UCSD-AML1 (cell line): Measurements from ENCODE around the gene EZH2.

Experiments used
- DNase-seq: peaks from one replicate; lab custom pipeline; 2025; ENCODE audit not compliant: unreplicated experiment; lab: John Stamatoyannopoulos, UW

EZH2 gene

DNA sequence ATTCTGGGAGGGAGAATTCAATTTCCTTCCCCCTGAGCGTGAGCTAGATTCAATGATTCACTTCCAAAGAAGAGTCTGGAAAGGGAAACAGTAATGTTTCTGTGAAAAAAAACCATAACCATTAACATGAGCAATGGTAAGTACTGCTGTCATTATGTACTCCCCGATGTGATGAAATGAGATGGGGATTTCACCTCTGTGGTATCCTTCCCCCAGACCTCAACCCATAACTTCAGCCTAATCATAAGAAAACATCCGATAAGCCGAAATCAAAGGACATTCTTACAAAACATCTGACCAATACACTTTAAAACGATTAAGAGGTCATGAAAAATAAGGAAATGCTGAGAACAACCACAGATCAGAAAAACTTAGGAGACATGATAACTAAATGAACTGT, 27.2 kb downstream of the EZH2 start:
- DNase-seq, result no peak

DNA sequence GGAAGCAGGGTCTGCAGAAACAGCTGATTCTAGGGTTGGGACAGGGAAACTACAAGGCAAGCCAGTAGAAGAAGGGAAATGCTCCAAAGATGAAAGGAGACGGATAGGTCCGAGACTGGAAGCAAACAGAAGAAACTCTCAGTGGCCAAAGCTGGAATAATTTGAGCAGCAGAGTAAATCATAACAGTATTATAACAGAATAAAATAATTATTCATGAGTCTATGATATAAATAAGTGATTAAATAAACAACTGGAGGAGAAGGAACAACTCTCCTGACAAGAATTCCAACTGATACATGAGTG, 27.6 kb downstream of the EZH2 start:
- no peak for DNase-seq

DNA sequence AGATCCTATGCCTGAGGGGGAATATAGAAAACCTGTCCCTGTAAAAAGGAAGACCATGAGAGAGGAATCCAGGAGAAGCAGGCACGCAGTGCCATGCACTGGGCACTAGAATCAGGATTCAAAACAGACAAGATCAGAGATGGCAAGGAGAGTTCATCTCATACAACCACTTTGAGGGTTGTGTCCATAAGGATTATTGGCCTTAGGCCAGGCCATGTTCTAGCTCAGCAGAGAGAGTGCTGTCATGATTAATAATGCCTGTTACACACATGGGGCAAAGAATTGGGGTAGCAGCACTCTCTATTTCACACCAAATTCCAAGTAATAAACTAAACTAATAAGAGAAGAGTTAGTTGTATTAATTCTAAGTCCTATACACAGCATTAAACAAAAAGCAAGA, 29.1 kb downstream of the EZH2 start:
- DNase-seq, result no peak

DNA sequence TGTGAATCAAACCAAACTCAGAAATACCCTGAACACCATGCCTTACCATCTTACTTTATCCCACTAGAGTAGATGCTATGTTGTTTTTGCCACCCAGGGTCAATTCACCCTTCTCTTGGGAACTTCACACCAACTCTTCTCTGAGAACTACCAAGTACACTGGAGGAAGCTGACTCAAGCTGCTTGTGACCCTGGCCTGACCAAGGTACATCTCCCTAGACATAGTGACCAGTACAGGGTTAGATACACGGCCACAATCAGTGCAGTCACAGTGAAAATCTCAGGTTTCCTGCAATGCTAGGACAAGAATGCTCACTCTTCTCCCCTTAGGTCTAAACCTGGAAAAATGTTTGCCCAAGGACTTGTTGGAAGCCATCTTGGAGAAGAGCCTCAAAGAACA, 31.8 kb downstream of the EZH2 start:
- DNase-seq, result no peak

DNA sequence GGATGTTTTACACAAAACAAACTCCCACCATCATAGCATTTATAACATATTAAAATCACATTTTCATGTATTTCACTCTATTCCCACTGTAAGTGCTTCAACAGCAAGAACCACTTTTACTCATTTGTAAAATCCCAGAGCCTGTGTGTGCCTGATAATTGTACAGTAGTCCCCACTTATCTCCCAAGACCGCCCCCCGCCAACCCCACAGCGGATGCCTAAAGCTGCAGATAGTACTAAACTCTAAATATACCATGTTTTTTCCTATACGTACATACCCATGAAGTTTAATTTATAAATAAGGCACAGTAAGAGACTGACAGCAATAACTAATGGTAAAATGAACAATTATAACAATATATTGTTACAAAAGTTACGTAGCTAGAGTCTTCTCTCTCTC, 33.5 kb downstream of the EZH2 start:
- DNase-seq, result no peak

DNA sequence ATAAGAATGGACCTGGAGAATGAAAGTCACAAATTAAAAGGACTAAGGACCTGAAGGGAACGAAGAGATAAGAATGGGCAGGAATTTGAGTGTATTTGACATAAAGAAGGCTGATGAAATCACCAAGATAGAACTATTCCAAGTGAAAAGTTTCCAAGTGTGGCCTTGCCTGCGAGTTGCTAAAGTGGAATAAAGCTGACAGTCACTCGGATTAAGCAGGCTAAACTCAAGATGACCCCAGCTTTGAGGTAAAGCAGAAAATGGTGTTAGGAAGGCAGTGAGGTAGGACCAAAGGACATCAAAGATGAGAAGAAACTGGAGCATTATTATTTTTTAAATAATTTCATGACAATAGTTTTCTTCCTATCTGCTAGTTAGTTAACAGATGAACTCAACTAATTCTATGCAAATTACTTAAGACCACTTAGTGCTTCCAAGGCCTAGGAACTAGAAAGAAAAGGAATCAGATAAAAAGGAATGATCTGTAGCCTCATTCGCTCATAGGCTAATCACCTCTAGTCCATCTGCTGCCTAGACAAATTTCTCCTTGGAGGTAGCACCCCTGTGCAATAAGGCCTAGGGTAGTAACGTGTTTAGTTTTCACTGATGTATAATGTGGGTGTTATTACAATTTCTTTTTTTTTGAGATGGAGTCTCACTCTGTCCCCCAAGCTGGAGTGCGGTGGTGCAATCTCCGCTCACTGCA, 34.5 kb downstream of the EZH2 start:
- no peak for DNase-seq

DNA sequence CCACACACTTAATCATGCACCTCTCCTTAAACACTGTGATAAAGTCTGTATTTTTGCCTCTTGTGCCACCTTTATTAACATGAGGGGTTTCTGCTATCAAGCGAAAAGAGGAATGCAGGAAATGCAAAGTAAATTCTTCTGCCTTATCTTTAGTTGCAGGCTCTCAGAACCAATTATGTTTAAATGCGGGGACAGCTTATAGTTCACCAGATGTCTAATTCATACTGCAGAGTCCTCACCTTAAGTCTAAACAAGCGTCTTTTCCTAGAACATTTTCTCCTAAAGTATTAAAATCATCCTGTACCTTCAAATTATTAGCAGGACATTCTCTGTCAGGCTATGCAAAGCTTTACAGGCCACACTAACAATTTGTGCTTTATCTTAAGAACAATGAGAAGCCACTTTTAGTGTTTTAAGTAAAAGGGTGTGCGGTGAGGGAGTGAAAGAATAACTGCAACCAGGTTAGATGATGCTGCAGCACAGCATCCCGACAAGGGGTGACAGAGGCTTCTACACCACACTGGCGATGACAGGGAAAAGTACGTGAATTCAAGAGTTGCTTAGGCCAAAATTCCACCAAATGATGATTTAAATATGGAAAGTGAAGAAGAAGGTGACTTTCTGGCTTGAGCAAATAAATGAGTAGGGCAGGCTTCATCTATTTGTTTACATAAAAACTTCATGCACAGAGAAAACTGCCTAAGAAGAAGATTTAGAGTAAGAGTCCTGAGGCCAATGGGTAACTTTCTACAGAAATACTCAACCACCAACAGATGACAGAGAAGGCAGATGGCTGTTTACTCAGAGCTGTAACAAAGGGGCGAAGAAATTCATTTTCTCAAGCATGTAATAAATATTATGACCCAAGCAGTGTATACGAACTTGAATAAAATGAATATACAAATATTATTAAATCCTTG, 36.0 kb downstream of the EZH2 start:
- no peak for DNase-seq

DNA sequence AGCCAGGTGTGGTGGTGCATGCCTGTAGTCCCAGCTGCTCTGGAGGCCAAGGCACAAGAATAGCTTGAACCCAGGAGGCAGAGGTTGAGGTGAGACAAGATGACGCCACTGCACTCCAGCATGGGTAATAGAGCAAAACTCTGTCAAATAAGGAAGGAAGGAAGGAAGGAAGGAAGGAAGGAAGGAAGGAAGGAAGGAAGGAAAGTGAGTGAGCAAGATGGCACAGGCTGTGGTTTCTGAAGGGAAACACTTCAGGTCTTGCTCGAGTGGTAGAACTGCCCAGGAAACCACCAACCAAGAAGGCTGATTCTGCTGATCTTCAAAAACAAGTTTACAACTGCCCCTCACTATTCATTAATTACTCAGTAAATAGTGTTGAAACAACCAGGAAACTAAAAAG, 45.2 kb downstream of the EZH2 start:
- no peak for DNase-seq

DNA sequence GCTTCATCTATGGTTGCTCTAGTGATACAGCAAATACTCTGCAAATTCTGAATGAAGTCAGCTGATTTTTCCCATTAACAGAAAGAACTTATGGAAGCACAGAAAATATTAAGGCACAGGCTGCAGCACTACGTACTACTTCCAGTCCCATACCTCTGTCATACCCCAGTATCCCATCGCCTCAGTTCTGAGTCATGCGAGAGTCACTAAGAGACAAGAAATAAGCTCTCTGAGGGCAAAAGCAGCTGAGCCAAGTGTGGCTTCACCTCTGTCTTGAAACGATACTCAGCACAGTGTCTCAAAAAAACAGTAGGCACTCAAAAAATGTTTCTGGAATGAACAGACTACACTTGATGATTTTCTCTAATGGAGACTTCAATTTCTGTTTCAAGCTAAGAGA, 48.2 kb downstream of the EZH2 start:
- no peak for DNase-seq

DNA sequence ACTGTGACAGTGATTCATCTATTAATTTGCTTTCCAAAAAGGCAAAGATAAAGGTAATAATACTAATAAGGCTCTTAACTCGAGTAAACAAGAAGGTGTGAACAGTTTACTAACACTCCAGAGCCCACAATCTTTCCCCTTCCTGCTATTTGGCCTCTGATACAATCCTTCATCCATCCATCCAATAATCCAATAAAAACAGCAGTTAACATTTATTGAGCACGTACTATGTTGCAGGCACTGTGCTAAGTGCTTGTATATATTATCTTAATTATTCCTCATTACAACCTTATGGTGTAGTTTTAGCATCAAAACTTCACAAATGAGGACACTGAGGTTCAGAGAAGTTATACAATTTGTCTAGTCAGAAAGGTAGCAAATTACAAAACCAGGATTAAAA, 49.5 kb downstream of the EZH2 start:
- DNase-seq, result no peak

DNA sequence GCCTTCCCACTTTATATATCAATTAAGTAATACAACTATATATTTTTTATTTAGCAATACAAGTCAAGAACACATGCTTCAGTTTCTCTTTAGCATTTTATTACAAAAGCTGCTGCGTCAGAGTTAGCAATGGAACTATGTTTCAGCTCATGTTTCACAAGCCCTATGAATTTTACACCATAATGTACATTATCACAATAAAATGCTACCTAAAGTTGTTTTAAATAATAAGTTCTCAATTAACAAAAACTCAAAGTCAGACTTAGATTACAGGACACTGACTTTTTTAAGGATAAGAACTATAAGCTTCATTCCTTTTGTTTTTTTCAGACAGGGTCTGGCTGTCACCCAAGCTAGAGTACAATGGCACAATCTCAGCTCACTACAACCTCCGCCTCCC, 52.3 kb downstream of the EZH2 start:
- DNase-seq, result no peak

DNA sequence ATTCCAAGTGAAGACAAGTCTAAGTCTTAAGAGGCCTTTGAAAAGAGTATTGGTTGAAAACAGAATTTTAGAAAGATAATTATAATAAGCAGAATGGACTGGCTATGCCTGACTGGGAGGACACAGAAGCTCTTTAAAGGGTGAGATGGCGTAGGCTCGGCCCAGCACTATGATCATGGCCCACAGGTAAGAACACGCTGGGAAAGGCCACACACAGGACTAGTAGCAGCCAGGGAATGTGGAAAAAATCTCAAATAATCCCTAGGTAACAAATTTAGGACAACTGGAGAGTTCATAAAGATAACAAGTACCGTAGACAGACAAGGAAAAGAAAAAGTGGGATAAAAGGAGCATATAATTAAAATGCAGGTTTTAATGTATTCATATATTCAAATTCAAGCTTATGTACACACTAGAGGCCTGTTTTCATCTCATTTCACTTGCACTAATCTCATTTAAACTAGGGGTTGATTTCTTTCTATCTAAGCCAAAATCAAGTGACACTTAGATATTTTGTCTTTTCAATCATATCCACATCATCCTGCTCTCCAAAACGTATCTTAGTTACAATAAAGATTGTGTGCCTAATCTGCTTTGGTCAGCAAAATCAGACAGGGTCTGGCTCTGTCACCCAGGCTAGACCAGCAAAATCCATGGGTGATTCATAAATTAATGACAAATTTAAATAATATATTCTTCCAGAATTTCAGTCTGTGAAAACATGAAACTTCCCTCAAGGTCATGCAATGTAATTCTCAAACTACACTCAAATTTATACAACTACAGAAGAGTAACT, 53.0 kb downstream of the EZH2 start:
- DNase-seq, result no peak

DNA sequence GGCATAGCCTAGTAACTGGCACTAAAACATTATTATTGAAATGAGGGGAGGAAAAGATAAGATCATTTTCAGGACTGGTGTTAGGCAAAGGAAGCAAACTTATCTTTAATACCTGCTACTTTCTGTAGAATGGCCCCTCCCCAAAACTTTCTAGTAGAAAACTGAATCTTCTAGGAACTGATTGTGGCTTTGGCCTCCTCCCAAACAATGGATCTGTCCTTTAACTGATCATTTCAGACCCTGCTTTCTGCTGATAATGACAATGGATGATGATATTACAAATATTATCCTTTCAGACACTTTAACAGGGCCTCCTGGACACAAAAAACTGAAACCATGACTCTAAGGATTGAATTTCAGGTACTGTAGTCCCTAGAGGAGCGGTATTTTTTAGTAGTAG, 55.1 kb downstream of the EZH2 start:
- no peak for DNase-seq

DNA sequence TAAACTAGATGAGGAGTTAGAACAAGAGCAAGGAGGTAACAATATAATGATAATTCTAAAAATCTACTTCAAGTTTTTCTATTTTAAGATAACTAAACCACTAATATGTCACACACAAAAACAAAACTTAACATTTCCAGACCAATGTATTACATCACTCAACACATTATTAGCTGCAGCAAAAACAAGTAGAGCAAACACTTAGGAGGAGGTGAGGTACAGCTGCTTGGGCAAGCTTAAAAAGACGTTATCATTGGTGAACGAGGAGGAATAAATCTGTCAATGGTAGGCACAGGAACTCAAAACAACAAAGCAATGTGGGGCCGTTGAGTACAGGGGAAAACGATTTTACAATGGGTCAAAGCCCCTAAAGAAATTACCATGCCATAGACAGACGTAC, 58.8 kb downstream of the EZH2 start:
- DNase-seq, result no peak

DNA sequence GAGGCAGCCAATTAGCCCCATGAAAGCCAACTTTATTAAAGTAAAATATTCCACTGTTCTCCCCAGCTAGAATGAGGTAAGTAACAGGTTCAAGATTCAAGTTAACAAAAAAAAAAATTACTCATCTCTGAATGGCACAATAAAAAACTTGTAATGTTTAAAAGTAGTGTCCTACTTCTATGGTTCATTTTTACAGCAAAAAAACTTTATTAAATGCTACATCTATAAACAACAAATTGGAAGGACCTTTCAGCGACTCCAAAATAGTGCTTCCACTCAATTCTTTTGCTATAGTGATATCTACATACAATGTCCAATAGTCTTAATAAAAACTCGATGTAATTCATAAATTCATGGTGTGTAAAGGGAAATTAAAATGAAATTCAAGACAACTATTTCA, 59.2 kb downstream of the EZH2 start:
- DNase-seq, result no peak

DNA sequence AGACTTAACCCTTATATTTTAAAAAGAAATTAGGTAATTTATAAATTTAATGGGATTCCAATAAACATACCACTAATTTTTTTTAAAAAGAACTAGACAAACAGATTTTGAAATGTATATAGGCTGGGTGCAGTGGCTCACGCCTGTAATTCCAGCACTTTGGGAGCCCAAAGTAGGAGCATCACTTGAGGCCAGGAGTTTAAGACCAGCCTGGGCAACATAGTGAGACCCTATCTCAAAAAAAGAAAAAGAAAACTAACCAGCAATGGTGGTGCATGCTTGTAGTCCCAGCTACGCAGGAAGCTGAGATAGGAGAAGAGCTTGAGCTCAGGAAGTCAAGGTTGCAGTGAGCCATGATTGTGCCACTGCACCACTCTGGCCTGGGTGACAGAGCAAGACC, 62.7 kb downstream of the EZH2 start:
- DNase-seq, result no peak

DNA sequence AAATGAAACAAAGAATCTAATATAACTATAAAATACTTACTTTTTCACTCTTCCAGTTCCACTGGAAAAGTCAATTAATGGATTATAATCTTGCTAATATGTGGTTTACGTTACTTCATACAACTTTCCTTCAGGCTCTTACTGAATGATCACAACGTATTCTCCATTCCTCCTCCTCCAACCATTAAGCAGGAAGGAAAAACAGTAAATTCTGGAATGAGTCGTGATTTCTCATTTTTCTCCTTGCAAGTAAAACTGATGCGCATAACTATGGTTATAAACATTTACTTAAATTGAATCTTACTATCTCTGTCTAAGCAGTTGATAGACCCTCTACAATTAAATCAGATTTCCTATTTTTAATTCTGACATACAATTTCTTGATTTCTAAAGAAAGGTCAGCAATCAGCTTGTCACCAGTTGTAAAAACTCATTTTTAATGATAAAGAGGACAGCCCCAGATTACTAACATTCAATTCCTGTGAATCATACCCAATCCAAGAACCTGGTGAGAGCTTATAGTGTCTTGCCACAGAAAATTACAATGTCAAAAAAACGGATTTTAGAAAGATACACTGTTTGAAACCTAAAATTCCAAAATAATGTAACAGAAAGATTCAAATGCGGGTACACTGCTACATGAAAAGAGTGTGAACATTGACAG, 64.3 kb downstream of the EZH2 start:
- DNase-seq, result no peak

DNA sequence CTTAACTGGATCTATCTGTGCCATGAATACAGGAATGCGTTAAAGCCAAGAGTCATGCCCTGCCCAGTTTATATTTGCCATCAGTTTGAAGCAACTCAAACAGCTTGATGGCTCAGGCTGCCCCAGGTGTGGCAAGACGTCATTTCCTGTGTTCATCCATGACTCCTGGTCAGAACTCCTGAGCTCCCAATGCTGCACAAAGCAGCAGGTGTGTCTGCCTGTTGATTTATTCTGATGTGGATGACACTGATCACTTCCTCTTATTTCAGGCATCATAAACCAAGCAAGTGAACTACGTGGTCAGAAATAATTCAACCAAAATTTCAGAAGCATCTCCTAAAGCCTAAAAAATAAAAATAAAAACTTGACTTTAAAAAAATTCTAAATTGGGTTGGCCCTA, 68.5 kb downstream of the EZH2 start:
- DNase-seq, result no peak

DNA sequence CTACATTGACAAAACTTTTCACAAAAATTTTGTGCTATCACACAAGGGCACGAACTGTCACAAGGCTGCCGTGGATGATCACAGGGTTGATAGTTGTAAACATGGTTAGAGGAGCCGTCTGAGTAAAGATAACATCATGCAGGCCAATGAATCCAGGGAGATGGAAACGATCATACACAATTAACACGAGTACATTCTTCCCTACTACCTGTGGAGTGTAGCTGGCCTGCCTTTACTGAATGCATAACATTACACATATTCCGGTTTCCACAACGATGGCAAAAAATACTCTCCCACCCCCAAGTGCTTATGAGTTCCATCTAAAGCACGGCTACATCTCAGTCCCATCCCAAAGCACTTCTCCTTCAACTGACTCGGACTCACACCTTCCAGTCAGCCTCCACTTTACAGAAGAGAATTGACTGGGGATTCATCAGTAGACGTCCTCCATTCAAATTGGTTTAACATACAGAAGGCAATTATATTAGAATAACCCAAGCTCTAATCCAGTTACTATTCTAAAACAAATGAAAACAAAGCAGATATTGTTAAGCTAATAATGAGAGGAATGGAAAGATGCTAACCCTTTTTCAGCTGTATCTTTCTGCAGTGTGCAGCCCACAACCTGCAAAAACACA, 69.0 kb downstream of the EZH2 start:
- DNase-seq, result no peak

DNA sequence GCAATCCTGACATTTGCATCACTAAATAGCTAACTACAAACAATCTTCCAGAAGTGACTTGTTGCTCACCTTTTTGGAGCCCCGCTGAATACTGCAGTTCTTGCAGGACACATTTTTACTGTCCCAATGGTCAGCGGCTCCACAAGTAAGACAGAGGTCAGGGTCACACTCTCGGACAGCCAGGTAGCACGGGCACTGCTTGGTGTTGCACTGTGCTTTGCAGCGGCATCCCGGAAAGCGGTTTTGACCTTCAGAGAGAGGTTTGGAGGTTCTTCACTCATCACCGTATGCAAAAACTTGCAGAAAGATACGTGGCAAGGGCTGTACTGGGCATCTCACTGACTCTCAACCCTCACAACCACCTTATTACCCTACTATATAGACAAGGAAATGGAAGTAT, 70.2 kb downstream of the EZH2 start:
- no peak for DNase-seq

DNA sequence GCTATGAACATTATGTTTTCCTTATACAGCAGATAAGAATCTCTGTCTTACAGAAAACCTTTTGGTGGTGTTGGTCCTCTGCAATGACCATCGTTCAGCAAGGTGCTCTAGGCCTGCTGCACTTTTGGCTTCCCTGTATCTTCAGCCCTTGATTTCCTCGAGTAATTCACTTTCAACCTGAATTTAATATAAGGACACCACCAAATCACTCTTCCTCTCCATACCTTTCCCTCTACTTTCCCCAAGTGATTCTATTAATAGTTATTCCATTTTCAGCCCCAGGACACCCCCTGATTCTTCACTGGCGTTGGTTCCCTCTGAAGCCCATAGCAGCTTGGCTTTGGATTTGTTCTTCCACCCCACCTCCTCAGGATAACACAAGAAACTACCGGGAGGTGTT, 72.2 kb downstream of the EZH2 start:
- no peak for DNase-seq
